ENCODE data around the gene BLOC1S2. TPM values are rescaled to one million over a fixed set of nuclear protein-coding genes. Genes with fewer than 3 reads are reported as not detected.

BLOC1S2 gene
- total RNA-seq, 1 experiment from 2014 or later, result 69.8 TPM

- H4K5ac ChIP-seq (ENCODE audit: insufficient read length, low read depth, low read length), result no peak overlapping the region
- H3K36me3 Mint-ChIP-seq (ENCODE audit: insufficient read depth in 1 of 3, low read depth in 3 of 3), result no peaks in the 10 kb centered on the region
- H3K14ac ChIP-seq (ENCODE audit: insufficient read depth, low read length), result no peak overlapping the region
- no peak overlapping the region for H3K18ac ChIP-seq (ENCODE audit: insufficient read length, low read depth, low read length)
- no peak overlapping the region for H2BK5ac ChIP-seq (ENCODE audit: insufficient read length, low read length)
- 0 out of 4 replicates have a peak, but pooled peaks cover 0 to 5% of the 10 kb centered on the region in 2 experiments for H3K4me1 Mint-ChIP-seq
- H3K4me1 ChIP-seq (ENCODE audit: insufficient read depth, low read length), result no peaks in the 10 kb centered on the region
- H4K20me1 ChIP-seq (ENCODE audit: control insufficient read depth, insufficient read depth, insufficient read length), result no peaks in the 10 kb centered on the region
- no peak for TF ChIP-seq CTCF (conservative IDR thresholded peaks at IDR 0.05)
- H2BK20ac ChIP-seq (ENCODE audit: low read depth, low read length, poor library complexity, severe bottlenecking), result no peak overlapping the region
- peaks cover 75% of the 10 kb centered on the region for H3K27me3 Mint-ChIP-seq (ENCODE audit: low read depth)
- H2AK5ac ChIP-seq (ENCODE audit: insufficient read length, low read length), result no peak overlapping the region
- no peaks in the 10 kb centered on the region for H3K23me2 ChIP-seq (ENCODE audit: insufficient read length, low read depth, low read length, poor library complexity, severe bottlenecking)
- H2BK12ac ChIP-seq (ENCODE audit: insufficient read length, low read depth, low read length), result no peak overlapping the region
- no peak overlapping the region for H3K9ac ChIP-seq (ENCODE audit: extremely low read depth, insufficient read length, low read length)
- H3K79me1 ChIP-seq (ENCODE audit: insufficient read depth, low read depth, low read length, poor library complexity, severe bottlenecking), result no peaks in the 10 kb centered on the region
- H2BK120ac ChIP-seq (ENCODE audit: low read depth, low read length, poor library complexity, severe bottlenecking), result no peak overlapping the region
- no peak overlapping the region for H2BK15ac ChIP-seq (ENCODE audit: low read depth, low read length)
- no peak overlapping the region for H3K4me2 ChIP-seq (ENCODE audit: insufficient read depth, insufficient read length, low read length)
- no peak overlapping the region for H3K4me3 Mint-ChIP-seq
- no peak overlapping the region for H3K23ac ChIP-seq (ENCODE audit: insufficient read length, low read depth, low read length)
- H4K8ac ChIP-seq (replicated peaks; ENCODE audit: insufficient read length, low read depth, low read length), result no peak overlapping the region
- H4K91ac ChIP-seq (ENCODE audit: insufficient read length, low read depth, low read length), result no peak overlapping the region
- H3K9me3 ChIP-seq (ENCODE audit: control insufficient read depth, low read depth, low read length), result no peaks in the 10 kb centered on the region
- H3K4ac ChIP-seq (ENCODE audit: low read depth, low read length), result no peak overlapping the region
- H3K27ac Mint-ChIP-seq, result no peak overlapping the region
- no peaks in the 10 kb centered on the region for H3K9me3 Mint-ChIP-seq
- H3K56ac ChIP-seq (ENCODE audit: insufficient read length, low read depth, low read length), result no peak overlapping the region
- H3K27ac ChIP-seq (ENCODE audit: insufficient read length, low read depth, low read length), result no peak overlapping the region
- no peak for DNase-seq
- H2AFZ ChIP-seq (ENCODE audit: low read length), result no peak overlapping the region
- no peaks in the 10 kb centered on the region for H3K27me3 ChIP-seq (ENCODE audit: insufficient read depth, low read length)
- no CpG with 5 or more reads among the region's 8 CpGs for WGBS (ENCODE audit: extremely low coverage, insufficient read length, low lambda C conversion rate)
- H3K79me2 ChIP-seq (ENCODE audit: insufficient read depth, low read length), result no peaks in the 10 kb centered on the region
- no peak overlapping the region for H3T11ph ChIP-seq (ENCODE audit: low read length)
These were observed 40.7 kb upstream of the BLOC1S2 start for GRCh38 chr10:100327007-100327717.

All from H9 (cell line).